Kidney glomerular epithelial cell (primary cell): ENCODE data around the gene POLD4.

ENCODE experiments used
- DNase-seq: peaks from one replicate; lab custom pipeline; 2025; lab: John Stamatoyannopoulos, UW

The POLD4 gene

DNA sequence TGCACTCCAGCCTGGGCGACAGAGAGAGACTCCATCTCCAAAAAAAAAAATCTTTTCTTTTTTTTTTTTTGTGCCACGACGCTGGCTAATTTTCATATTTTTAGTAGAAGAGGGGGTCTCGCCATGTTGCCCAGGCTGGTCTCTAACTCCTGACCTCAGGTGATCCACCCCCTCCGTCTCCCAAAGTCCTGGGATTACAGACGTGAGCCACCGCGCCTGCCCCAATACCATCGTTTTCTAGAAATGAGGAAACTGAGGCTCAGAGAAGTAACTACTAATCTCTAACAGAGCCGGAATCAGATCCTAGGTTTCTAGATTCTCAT is 36.5 kb downstream of the POLD4 start:
- no peak for DNase-seq

DNA sequence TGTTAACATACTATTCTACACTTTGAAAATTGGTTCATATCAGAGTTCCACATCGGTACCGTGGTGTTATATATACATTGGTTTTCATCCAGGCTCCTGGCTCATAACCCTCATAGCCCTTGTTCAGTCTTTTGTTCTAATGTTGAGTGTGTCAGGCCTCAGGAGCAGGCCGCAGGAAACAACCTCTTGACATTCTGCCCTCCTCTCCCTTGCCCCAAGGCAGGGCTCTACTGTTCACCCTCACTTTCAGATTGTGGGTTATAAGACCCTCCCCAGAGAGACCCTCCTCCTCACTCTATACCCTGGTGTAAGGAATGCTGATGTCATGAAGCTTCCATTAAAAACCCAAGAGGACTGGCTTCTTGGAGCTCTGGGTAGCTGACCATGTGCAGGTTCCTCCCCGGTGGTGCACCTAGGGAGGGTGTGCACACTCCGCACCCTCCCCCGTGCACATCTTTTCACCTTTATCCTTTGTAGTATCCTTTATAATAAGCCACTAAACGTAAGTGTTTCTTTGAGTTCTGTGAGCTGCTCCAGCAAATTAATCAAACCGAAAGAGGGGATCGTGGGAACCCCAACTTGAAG is 37.9 kb downstream of the POLD4 start:
- DNase-seq = no peak

DNA sequence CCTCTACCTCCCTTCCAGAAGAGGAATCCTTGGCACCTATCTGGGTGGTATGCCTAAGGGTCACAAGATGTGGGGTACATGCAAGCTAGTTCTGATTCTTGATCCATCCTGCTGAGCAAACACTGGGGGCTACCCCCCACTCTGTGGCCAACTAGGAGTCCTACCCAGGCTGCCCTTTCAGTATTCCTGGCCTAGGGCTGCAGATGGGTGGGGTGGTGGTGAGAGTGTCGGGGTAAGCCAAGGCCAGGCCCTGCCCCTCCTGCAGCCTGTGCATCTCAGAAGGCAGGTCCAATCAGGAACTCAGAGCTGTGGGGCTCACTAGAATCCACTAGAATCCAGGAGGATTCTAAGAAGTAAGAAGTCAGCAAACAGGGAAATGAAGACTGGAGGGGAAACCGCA is 39.1 kb downstream of the POLD4 start:
- DNase-seq = no peak

DNA sequence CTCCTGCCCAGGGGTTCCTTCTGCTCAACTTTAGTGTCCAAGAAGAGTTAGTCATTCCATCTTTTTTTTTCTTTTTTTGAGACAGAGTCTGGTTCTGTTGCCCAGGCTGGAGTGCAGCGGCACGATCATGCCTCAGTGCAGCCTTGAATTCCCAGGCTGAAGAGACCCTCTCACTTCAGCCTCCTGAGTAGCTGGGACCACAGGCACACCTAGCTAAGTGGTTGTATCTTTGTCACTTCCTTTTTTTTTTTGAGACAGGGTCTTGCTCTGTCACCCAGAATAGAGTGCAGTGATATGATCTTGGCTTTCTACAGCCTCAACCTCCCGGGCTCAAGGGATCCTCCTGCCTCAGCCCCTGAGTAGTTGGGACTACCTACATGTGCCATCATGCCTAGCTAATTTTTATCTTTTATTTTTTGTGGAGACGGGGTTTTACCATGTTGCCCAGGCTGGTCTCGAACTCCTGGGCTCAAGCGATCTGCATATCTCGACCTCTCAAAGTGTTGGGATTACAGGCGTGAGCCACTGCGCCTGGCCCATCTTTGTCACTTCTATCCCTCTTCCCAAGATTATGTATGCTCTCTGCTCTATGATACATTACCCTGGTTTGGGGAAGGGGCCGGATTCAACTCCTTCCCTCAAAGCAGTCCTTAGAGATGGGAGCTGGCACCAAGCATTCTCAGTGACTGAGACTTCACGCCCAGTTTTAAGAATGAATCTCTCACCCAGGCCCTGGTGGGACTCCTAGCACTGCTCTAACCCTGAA is 40.0 kb downstream of the POLD4 start:
- DNase-seq = no peak

DNA sequence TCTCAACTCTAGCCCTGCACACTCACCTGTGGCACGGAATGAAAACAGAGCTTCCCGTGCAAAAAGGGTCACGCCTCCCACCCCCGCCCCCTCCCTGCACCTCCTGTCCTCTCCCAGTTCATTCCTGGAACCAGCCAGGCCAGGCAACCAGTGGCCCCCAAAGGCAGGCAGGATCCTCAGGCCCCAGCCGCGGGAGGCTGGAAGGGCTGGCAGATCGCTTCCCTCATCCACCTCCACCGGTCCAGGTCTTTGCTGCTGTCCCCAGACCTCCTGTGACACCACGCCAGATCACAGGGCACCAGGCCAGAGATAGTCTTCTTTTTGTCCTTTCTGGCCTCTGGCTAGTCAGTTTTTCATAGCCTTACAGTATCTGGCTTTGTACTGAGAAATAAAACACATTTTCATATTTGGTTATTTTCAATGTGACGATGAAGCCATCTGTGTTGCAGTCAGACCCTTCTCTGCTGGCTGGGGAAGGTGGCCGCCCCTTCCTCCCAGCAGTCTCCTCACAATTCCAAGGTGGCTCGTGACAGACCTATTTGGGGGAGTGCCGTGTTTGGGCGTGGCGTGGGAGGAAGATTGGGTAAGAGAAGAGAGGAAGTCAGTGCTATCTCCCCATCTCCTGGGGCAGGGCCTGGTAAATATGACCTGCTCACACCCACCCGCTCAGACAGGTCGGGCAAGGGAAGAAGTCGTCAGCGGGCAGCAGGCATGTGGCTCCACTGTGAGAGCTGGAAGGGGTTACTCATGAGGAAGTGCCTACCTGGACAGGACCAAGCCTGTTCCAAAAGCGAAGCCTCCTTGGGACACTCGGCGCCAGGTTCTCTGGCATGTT is 40.9 kb downstream of the POLD4 start:
- DNase-seq = no peak

DNA sequence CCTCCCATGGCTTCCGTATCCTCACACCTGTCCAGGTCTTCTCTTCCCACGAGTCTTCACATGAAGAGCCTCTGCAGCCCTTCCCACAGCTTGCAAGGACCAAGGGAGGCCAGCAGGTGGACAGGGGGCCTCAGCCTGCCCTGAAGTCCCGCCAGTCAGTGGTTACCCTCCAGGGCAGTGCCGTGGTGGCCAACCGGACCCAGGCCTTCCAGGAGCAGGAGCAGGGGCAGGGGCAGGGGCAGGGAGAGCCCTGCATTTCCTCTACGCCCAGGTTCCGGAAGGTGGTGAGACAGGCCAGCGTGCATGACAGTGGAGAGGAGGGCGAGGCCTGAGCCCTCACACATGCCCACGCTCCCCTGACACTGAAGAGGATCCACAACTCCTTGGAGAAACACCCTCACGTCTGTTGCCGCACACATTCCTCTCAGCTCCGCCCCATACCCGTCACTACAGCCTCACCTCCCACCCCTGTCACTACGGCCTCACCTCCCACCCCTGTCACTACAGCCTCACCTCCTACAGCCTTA is 41.7 kb downstream of the POLD4 start:
- DNase-seq = no peak

DNA sequence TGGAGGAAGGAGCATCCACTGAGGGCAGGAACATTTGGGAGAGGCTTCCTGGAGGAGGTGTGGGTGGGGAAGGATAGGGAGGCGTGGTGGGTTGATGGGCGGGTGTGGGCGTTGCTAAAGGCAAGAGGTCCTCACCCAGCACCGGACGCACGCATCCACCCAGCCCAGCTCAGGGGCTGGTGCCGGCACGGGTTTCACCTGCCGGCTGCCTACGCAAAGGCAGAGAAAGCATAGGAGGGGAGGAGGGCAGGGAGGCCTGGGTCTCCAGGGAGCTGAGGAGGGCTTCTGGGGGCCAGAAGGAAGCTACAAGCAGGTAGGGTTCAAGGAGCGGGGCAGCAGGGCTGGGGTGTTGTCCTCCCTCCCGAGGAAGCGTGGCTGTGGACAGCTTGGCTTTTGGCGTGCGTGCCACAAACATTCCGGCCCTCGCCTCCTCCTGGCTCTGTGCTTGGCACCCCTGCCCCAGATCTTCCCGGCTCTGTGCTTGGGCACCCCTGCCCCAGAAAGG is 42.2 kb downstream of the POLD4 start:
- DNase-seq = no peak

DNA sequence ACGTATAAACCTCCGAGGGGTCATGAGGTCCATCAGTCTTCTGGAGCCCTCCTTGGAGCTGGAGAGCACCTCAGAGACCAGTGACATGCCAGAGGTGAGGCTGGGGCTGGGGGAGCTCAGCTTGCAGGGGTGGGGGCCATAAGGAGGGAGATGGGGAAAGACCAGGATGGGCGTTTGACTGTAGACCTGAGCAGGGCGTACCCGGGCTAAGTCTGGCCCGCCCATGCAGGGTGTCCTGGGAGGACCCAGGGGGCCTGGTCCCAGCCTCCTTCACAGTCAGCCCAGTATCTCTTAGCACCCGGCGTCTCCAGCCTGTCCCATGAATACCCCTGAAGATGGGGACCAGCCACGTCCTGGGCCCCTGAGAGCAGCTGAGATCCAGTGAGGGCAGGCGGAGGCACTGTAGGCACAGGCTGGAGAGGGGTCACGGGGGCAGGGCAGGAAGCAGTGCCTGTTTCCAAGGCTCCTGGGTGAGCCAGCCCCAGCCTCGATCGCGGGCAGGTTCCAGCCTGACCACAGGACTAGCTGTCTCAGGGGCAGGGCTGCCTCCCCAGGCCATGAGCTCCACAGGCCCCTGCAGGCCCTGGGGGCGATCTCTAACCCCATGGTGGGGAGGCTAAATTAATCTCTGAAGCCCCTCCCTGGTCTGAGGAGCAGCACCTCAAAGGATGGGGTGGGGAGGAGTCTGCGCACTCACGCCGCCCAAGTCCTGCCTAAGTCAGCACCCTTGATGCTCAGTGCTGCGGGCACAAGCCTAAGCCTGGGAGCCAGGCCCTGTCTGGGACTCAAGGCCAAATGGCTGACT is 42.9 kb downstream of the POLD4 start:
- DNase-seq = no peak

DNA sequence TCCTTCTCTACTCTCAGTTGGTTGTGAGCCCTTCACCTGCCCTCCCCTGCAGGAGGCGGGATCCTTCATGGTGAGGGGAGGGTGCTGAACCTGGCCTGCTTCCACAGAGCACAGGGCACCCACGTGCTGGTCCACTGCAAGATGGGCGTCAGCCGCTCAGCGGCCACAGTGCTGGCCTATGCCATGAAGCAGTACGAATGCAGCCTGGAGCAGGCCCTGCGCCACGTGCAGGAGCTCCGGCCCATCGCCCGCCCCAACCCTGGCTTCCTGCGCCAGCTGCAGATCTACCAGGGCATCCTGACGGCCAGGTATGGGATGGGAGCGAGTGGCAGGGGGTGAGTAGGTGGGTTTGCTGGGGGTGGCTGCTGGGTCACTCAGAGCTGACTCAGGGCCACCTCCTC is 43.7 kb downstream of the POLD4 start:
- no peak for DNase-seq

DNA sequence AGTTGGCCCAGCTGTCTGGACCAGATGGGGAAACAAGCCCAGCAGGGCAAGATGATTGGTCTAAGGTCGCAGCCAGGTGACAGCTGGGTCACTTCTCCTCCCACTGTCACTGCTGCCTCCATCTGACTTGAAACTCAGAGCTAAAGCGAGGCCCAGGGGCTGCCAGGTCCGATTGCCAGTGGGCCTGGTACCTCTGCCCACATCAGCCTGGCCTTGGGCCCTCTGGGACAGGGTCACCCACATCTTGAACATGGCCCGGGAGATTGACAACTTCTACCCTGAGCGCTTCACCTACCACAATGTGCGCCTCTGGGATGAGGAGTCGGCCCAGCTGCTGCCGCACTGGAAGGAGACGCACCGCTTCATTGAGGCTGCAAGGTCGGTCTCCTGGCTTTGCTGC is 44.2 kb downstream of the POLD4 start:
- DNase-seq = no peak

DNA sequence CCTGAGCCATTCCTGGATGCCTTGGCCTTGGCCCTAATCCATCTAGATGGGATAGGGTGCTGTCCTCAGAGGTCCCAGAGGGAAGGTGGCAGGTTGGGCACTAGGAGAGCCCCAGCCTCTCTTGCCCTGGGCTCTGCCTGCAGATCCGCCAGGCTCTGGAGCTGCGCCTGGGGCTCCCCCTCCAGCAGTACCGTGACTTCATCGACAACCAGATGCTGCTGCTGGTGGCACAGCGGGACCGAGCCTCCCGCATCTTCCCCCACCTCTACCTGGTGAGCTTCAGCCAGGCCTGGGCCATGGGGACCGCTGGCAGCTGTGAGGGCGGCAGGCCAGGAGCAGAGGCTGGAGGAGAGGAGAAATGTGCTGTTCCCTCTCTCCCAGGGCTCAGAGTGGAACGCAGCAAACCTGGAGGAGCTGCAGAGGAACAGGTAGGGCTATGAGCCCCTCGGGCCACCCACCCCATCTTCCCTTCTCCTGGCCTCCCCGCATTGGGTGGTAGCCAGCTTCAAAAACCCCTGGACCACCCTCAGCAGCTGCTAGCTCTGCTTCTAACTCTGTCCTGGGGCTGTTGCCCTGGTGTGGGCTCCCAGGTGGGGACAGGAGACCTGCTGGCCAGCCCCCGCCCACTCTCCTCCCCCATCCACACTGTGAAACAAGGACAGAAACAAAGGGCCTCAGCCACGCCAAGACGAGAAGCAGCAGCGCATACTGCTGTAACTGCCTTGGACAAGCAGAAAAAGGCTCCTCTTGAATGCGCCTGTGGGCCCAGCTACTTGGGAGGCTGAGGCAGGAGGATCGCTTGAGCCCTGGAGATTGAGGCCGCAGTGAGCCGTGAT is 45.1 kb downstream of the POLD4 start:
- DNase-seq = no peak

DNA sequence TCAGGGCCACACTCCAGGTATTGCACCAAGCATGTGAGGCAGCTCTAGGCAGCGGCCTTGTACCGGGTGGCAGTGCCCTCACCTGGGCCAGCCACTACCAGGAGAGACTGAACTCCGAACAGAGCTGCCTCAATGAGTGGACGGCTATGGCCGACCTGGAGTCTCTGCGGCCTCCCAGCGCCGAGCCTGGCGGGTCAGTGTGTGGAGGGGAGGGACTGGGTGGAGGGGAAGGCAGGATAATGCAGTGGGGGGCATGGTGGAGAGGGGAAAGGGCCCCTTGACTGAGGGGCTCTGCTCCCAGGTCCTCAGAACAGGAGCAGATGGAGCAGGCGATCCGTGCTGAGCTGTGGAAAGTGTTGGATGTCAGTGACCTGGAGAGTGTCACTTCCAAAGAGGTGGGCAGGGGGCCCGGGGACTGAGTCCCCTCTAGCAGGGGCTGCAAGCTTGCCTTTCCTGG is 45.8 kb downstream of the POLD4 start:
- no peak for DNase-seq

DNA sequence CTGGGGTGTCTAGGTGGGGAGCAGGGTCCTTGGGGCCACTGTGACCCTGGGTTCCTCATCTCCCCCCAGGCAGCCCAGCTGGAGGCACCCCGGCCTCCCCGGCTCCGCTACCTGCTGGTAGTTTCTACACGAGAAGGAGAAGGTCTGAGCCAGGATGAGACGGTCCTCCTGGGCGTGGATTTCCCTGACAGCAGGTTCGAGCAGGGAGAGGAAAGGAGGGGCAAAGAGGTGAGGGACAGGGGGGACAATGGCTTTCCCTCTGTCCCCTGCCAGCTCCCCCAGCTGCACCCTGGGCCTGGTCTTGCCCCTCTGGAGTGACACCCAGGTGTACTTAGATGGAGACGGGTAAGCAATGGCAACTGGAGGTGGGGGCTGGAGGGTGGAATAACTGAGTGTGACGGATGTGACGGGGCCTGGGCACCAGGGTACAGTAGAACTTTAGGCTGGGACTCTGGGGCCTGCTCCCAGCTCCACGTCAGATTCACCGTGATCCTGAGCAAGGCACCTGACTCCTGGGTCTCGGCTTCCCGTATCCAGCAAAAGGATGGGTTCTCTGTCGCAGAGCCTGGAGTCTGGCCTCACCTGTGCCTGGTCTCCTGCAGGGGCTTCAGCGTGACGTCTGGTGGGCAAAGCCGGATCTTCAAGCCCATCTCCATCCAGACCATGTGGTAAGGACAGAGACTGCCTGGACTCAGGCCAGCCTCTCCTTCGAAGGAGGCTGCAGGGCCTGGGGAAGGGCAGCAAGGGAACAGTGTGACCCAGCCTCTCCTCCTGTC is 46.4 kb downstream of the POLD4 start:
- DNase-seq = no peak

DNA sequence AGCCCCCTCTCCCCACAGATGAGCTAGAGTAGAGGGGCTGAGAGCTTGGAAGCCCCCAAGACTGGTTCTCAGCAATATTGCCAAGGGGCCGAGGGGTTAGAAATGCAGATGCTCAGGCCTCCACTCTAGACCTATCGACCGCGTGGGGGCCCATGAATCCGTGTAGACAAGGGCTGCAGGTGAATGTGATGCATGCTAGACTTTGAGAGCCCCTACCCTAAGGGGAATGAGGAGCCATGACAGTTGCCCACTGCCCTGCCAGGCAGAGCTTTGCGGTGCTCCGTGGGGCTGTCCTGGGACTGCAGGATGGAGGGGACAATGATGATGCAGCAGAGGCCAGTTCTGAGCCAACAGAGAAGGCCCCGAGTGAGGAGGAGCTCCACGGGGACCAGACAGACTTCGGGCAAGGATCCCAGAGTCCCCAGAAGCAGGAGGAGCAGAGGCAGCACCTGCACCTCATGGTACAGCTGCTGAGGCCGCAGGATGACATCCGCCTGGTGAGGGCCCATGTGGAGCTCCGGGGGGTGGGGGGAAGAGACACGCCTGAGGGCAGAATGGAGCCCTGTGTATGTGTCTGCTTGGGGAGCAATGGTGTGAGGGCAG is 48.7 kb downstream of the POLD4 start:
- no peak for DNase-seq

DNA sequence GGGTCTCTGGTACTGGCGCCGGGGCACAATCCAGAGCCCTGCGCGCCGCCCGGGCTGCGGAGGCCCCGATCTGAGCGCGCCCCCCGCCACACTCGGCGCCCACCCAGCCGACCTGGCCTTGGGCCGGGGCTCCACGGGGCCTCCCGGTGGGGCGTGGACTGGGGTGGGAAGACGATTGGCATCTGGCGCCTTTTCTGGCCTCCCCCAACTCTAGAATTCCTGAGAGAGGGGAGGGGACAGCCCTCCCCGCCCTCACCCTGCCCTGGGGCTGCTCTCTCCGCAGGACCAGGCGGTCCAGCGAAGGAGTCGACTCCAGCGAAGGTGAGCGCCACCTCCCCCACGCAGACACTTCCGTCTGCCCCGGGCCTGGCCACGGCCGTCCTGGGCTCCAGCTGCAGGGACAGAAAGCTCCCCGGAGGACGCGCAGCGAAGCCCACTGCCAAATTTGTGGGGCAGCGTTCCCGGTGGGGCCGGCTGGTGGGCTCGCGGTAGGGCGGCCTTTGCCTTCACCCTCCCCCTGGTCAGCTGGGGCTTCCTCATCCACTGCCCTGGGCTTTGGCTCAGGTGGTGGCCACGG is 49.4 kb downstream of the POLD4 start:
- DNase-seq = no peak

DNA sequence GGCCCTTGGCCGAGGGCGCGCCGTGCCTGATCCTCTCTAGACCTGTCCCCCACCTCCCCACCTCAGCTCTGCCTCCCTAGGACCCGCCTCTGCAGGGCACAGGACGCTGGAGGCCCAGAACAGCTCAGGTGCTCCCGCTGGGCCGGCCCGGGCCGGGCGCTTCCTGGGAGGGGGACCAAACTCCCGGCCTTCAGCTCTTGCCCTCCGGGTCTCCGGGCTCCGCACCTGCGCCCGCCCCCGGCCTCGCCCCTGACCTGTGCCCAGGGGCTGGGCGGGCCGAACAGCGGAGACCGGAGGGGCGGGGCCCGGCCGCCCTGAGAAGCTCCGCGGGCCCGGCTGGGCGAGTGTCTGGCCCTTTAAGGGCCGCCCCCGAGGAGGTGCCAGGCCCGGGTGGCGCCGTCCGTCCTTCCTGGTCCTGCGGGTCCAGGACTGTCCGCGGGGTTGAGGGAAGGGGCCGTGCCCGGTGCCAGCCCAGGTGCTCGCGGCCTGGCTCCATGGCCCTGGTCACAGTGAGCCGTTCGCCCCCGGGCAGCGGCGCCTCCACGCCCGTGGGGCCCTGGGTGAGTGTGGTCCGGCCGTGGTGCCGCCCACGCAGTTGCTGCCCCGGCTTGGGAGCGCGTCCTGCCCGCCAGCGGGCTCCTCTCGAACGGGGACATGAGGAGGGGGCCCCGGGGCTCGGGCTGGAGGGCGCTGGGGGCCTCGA is 50.1 kb downstream of the POLD4 start, which contains the start of gene SSH3:
SSH3 (plus strand) TSS at position 399 of the 703 bp plus-strand sequence; CDS start at position 495, 96 bp downstream.
- DNase-seq = peak; percentile 67

DNA sequence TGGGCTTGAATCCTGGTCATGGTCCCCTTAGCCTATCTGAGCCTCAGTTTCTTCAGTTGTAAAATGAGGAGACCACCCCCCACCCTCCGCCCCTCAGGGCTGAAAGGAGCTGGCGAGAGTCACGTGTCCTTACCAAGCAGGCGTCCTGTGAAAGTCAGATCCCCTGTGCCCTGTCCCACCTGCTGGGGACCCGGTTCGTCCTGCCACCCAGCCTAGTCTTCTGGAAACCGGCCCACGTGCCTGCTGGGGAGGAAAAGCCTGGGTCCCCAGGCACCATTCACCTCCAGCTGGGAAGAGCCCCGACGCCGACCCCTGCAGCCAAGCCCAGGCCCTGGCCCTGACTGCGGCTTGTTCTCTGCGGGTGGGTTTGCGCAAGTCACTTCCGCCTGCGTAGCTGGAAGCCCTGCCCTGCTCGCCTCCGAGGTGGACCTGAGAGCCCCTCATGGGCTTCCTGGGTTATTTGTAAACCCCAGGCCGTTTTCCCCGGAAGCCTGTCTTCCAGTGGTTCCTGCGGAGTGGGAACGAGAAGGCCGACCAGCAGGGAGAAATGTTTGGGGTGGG is 50.7 kb downstream of the POLD4 start:
- DNase-seq = no peak

DNA sequence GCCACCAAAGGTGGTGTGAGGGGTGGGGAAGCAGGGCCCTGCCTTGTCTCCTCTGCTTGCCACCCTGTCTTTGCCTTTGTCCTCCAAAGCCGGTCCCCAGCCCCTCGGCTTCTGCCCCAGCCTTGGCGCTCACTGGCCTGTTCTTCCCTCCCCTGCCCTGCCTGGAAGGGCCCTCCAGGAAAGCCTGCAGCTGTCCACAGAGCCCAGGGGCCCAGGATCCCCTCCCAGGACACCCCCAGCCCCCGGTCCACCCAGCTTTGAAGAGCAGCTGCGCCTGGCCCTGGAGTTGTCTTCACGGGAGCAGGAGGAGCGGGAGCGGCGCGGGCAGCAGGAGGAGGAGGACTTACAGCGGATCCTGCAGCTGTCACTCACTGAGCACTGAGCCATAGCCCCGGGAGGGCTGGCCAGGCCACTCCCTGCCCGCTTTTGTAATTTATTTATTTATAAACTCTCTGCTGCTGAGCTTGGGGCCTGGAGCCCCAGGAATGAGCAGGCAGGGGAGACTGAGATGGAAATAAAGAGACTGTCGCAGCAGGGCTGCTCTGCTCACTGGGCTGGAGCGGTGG is 51.3 kb downstream of the POLD4 start:
- DNase-seq = peak; percentile 55
